HL-60/S4 treated with phorbol 12-myristate 13-acetate at 8.2 ng/mL for 4 days and 3 days (cell line): Measurements from ENCODE around the gene PRF1.
"Not testable (repeated sequence)": the region's sequence is repeated elsewhere in the genome, so short reads cannot be mapped to it uniquely, and the experiment has no call there.

Experiments
- in situ Hi-C: fragments of 300-500 bp; cut with MboI; formaldehyde crosslinking; loops from 2 replicates; pipeline ENCODE4 v1.15.0; 2022; ENCODE audit warnings: low sequenced_read_pairs

The PRF1 gene

GRCh38 chr10:70617798-70618568 is 15.4 kb upstream of the PRF1 start:
- in situ Hi-C loops: no loop called here

DNA sequence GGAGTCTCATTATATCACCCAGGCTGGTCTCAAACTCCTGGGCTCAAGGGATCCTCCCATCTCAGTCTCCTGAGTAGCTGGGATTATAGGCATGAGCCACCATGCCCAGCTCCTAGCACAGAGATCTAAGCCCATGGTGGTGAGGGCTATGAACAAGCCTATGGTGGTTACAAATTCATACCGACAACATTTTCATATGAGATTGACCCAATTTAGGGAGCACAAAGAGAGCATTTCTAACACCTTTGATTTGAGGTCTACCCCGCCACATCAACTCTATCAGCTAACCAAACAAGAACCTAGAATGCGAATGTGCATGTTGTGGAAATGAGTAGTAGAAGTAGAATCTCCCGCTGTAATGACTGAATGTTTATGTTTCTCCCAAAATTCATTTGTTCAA is 14.2 kb upstream of the PRF1 start:
- in situ Hi-C loops: no loop called here

- in situ Hi-C loops: no loop called here
Observed at GRCh38 chr10:70615784-70616522, 13.4 kb upstream of the PRF1 start.

DNA sequence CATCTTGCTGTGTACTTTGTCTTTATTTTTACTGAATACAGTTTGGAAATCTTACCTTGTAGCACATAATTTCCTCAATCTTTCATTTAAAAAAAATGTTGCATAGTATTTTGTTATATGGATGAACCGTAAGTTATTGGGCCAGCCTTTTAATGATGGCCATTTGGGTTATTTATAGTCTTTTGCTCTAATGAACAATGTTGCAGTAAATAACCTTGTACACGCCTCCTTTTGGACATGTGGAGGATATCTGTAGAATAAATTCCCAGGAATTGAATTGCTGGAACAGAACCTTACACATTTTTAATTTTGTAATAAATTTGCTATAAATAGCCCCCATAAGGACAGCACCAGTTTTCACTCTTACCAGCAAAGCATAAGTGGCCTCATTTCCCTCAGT is 12.7 kb upstream of the PRF1 start:
- in situ Hi-C loops: no loop called here

DNA sequence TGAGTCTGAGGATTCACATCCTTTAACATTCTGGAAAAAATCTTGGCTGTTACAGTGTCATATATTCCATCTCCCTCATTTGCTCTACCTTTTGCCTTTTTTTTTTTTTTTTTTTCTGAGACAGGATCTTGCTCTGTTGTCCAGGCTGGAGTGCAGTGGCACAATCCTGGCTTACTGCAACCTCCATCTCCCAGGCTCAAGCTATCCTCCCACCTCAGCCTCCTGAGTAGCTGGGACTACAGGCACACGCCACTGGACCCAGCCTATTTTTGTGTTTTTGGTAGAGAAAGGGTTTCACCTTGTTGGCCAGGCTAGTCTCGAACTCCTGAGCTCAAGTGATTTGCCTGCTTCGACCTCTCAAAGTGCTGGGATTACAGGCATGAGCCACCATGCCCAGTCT is 11.8 kb upstream of the PRF1 start:
- in situ Hi-C loops: not testable (repeated sequence)

GRCh38 chr10:70613941-70614340 is 11.4 kb upstream of the PRF1 start:
- in situ Hi-C loops: no loop called here

DNA sequence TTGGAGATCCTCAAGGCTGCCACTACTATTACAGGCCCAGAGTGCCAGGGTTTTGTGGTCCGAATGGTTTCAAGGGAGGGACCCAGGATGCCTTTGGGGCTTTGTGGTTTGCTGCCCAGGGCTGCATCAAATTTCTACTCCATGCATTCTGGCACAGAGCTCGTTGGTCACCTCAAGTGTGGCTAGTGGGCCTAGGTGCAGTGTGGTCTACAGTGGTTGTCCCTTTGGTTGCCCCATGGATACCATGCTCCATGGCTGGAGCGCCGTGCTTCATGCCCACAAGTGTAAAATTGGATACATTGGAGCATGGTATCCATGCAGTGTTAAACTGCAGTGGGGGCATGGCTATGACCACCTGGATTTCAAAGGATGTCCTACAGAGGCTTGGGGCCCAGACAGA is 5.4 kb upstream of the PRF1 start:
- in situ Hi-C loops: no loop called here

DNA sequence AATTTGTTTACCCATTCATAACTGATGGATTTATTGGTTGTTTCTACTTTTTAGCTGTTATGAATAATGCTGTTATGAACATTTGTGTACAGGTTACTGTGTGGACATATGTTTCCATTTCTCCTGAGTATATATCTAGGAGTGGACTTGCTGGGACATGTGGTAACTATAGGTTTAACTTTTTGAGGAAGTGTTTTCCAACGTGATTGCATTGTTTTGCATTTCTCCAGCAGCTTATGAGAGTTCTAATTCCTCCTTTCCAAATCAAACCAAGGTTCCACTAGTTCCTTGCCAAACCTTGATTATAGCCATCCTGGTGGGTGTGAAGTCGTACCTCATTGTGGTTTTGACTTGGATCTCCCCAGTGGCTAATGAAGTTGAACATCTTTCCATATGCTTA is 2.6 kb upstream of the PRF1 start:
- in situ Hi-C loops: no loop called here

- in situ Hi-C loops: no loop called here
Observed at GRCh38 chr10:70604106-70604505, 1.6 kb upstream of the PRF1 start.

GRCh38 chr10:70603449-70603801 is 884 bp upstream of the PRF1 start:
- in situ Hi-C loops: no loop called here

DNA sequence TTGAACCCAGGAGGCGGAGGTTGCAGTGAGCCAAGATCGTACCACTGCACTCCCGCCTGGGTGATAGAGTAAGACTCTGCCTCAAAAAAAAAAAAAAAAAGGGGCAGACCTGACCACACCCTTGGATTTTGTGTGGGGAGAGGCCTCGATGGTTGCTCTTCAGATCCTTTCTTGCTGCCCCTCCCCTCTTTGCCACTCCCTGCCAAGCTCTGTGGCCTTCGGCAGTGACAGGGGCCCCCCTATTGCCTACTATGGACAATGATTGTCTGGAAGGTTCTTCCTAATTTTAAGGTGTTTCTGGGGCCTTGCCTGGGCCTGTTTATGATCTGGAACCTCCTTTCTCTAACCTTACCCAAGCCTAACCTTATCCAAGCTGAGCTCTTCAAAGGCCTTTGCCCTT is 795 bp downstream of the PRF1 start:
- in situ Hi-C loops: no loop called here

DNA sequence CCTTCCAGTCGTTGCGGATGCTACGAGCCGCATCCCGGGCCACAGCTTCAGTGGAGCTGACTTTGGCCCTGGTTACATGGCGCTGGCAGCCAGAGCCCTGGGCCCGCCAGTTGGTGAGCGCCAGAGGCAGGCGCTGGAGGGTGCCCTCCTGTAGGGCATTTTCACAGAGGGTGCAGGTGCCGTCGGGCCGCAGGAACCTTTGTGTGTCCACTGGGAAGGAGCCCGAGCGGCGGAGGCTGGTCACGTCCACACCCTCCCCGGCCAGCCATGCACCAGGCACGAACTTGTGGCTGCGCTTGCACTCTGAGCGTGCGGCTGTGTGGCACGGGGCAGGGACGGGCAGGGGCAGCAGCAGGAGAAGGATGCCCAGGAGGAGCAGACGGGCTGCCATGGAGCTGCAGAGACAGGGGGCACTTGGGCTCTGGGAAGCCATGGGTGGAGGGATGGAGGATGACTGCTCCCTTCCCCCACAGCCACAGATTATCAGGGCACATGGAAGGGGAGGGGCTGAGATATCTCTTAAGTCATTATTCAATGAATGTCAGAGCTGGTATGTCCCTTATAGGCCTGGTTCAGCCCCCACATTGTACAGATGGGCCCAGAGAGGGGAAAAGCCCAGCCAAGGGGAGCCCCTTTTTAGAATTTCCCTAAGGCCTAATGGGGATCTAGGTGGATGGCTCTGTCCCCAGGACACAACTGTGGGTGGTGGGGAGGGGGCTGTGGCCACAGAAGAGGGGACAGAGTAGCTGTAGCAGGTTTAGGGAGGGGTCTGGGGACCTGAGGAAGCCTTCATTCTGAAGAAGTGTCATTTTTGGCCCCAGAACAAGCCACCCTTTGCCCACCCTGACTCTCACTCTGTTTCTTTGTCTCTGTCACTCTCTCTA is 1.8 kb downstream of the PRF1 start:
- in situ Hi-C loops: no loop called here

- in situ Hi-C loops: no loop called here
Observed at GRCh38 chr10:70599791-70600190, 2.8 kb downstream of the PRF1 start.

GRCh38 chr10:70599319-70599718 is 3.2 kb downstream of the PRF1 start:
- in situ Hi-C loops: no loop called here

DNA sequence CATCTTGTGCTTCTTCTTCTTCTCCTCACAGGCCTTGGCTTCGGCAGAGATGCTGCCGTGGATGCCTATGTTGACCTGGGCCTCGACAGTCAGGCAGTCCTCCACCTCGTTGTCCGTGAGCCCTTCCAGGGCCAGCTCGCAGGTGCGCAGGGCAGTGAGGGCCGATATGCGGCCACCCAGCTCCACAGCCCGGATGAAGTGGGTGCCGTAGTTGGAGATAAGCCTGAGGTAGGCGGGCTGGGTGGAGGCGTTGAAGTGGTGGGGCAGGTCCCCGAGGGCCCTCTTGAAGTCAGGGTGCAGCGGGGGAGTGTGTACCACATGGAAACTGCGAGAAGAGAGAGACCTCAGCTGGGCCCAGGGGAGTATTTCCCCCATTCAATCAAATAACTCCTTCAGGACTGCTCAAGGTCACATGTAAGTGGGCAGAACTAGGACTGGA is 3.7 kb downstream of the PRF1 start:
- in situ Hi-C loops: no loop called here

DNA sequence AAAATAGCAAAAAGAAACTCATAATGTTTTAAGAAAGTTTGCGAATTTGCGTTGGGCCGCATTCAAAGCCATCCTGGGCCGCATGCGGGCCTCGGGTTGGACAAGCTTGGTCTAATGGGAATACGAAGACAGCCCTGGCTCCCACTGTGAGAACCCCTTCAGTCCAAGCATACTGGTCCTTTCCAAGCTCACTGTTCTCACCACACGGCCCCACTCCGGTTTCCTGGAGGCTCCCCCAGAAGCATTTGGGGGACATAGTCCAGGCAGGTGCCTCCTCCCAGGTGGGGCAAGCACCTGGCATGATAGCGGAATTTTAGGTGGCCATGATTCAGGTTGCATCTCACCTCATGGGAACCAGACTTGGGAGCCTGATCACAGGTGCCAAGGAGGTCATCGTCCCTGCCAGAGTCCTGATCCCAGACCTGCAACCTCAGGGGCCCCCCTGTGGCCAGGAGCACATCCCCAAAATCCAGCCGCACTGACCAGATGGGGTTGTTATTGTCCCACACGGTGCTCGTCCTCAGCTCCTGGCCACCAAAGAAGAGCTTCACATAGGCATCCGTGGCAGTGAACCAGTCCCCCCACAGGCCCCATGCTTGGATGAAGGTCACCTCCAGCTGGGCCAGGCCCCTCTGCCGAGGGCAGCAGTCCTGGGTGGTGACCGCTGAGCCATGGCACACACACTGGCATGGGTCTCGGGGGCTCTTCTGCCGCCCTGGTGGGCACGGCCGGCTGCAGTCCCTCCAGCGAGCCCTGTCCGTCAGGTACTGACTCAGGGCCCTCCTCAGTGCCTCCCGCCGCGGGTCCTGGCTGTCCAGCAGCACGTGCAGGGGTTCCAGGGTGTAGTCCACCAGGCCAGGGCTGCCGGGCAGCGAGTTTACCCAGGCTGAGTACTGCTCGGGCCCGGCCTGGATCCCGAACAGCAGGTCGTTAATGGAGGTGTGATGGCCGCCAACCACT is 4.4 kb downstream of the PRF1 start:
- in situ Hi-C loops: no loop called here

- in situ Hi-C loops: no loop called here
Observed at GRCh38 chr10:70596860-70597809, 5.4 kb downstream of the PRF1 start.

DNA sequence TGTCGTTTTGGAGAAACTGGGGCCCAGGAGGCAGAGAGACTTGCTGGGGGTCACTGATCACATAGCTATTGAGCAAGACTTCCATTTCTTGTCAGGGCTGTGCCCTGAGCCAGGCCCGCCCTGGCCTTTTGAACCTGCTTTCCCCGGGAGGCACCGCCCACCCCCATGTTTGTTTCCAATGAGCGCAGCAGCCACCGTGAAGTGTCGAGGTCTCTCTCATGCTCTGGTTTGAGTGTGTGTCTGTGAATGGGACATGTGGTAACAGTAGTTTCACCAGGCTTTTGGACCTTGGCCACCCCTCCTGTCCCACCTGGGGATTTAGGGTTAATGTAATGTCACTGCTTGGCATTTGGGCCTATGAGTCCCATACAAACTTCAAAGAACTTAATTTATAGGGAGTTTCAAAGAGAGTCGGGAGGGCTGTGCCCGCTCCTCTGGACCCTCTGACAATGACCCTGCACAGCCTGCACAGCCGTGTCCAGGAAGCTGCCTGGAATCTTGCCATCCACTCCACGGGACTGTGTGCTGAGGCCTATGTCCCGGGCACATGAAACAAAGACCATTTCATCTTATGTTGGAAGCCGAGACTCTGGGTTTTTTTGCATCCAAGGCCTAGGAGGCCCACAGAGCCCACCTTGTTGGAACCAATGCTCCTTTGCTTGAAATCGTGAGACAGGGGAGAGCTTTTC is 6.3 kb downstream of the PRF1 start:
- in situ Hi-C loops: no loop called here

DNA sequence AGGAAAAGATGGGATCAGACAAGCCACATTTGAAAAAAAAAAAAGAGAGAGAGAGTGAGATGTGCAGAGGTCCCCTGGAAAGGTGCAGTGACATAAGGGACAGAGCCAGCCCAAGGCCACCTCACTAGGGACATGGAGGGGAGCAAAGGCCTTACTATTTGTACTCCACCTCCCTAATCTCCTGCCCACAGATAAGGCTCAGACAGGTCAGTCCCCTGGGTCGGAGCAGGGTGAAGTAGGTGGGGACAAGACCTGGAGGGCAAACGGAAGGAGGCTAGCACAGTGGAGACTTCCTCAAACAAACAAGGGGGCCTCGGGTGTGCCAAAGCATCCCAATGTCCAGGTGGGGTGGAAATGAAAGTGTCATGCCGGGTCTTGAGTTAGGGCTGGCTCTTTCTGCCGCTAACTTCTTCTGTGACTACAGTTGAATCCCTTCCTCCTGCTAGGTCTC is 7.0 kb downstream of the PRF1 start:
- in situ Hi-C loops: no loop called here
